CD4-positive, alpha-beta T cell treated with Interleukin-15 for 1 hour (primary cell): ENCODE results near the gene PCNX4.
"Not testable (repeated sequence)": the region's sequence is repeated elsewhere in the genome, so short reads cannot be mapped to it uniquely, and the experiment has no call there.

ENCODE experiments used
- DNase-seq: peaks from one replicate; pipeline ENCODE4 v3.0.0-alpha.2; 2020

Gene PCNX4

GRCh38 chr14:60091550-60092525, at the start of gene PCNX4:
Gene PCNX4, plus strand, starts transcription at chr14:60091923. Its CDS starts 15,716 bp downstream, at chr14:60107639.
- DNase-seq, result peak; percentile 96

- not testable (repeated sequence) for DNase-seq
Measured at GRCh38 chr14:60047976-60048375, 43.7 kb upstream of the PCNX4 start.

- no peak for DNase-seq
Measured at GRCh38 chr14:60051721-60052221, 40.0 kb upstream of the PCNX4 start.

GRCh38 chr14:60058087-60058486, 33.6 kb upstream of the PCNX4 start:
- no peak for DNase-seq

- DNase-seq, result no peak
Measured at GRCh38 chr14:60061371-60061770, 30.4 kb upstream of the PCNX4 start.

- DNase-seq, result no peak
Measured at GRCh38 chr14:60064491-60065072, 27.1 kb upstream of the PCNX4 start.

- no peak for DNase-seq
Measured at GRCh38 chr14:60067882-60068281, 23.8 kb upstream of the PCNX4 start.

GRCh38 chr14:60079723-60080122, 12.0 kb upstream of the PCNX4 start:
- no peak for DNase-seq

- DNase-seq, result no peak
Measured at GRCh38 chr14:60085085-60085484, 6.6 kb upstream of the PCNX4 start.

- DNase-seq, result no peak
Measured at GRCh38 chr14:60085693-60086092, 6.0 kb upstream of the PCNX4 start.

- DNase-seq, result no peak
Measured at GRCh38 chr14:60087668-60088067, 4.1 kb upstream of the PCNX4 start.

GRCh38 chr14:60089221-60089620, 2.5 kb upstream of the PCNX4 start:
- no peak for DNase-seq

GRCh38 chr14:60090864-60091519, 731 bp upstream of the PCNX4 start:
- no peak for DNase-seq

GRCh38 chr14:60092526-60092920, 800 bp downstream of the PCNX4 start:
- DNase-seq, result no peak

- DNase-seq, result no peak
Measured at GRCh38 chr14:60093080-60093479, 1.4 kb downstream of the PCNX4 start.

- no peak for DNase-seq
Measured at GRCh38 chr14:60093606-60094005, 1.9 kb downstream of the PCNX4 start.

GRCh38 chr14:60094306-60094897, 2.7 kb downstream of the PCNX4 start:
- no peak for DNase-seq

GRCh38 chr14:60095231-60095630, 3.5 kb downstream of the PCNX4 start:
- no peak for DNase-seq

- no peak for DNase-seq
Measured at GRCh38 chr14:60095781-60096450, 4.2 kb downstream of the PCNX4 start.

GRCh38 chr14:60097974-60098373, 6.3 kb downstream of the PCNX4 start:
- DNase-seq, result no peak

GRCh38 chr14:60099855-60100254, 8.1 kb downstream of the PCNX4 start:
- DNase-seq, result not testable (repeated sequence)

GRCh38 chr14:60101786-60102185, 10.1 kb downstream of the PCNX4 start:
- no peak for DNase-seq
